HCT116 (cell line): ENCODE results near the gene RPL19.

ENCODE experiments used
- CTCF ChIP-seq, 3 experiments: fragments of 200-600 bp in 1 of 3; sonication (generic) in 1 of 3; IDR thresholded peaks in 2 of 3; conservative IDR thresholded peaks in 1 of 3; 2 replicates each; pipeline ENCODE4 v1.5.1; 2012 to 2017; ENCODE audit warnings: low read depth in 2 of 3, low read length in 2 of 3, antibody characterized with exemption in 1 of 3, borderline replicate concordance in 1 of 3, control low read depth in 1 of 3, mild to moderate bottlenecking in 1 of 3, mixed read lengths in 1 of 3, mixed run types in 1 of 3, moderate library complexity in 1 of 3; ENCODE audit not compliant: insufficient read depth in 1 of 3
- MAX ChIP-seq: IDR thresholded peaks from 2 replicates; pipeline ENCODE4 v1.6.1; 2012
- POLR2A ChIP-seq: IDR thresholded peaks from 2 replicates; pipeline ENCODE4 v1.7.0; 2011; ENCODE audit warnings: borderline replicate concordance; ENCODE audit not compliant: insufficient read depth, insufficient read length; ENCODE audit errors: extremely low read depth
- POLR2AphosphoS5 ChIP-seq: IDR thresholded peaks from 2 replicates; pipeline ENCODE4 v1.6.1; 2011; ENCODE audit warnings: mild to moderate bottlenecking, low read depth, low read length, moderate library complexity
- REST ChIP-seq: IDR thresholded peaks from 2 replicates; pipeline ENCODE4 v1.6.1; 2012; ENCODE audit warnings: low read depth
- SP1 ChIP-seq: IDR thresholded peaks from 2 replicates; pipeline ENCODE4 v1.6.1; 2012; ENCODE audit warnings: low read depth
- ZBTB33 ChIP-seq: IDR thresholded peaks from 2 replicates; pipeline ENCODE4 v1.6.1; 2011; ENCODE audit warnings: mild to moderate bottlenecking, low read length, moderate library complexity; ENCODE audit not compliant: insufficient replicate concordance; ENCODE audit errors: extremely low read depth
- ZNF274 ChIP-seq: fragments of 200-500 bp; sonication (Bioruptor generic); IDR thresholded peaks from 2 replicates; pipeline ENCODE4 v1.6.1; 2014; ENCODE audit warnings: mild to moderate bottlenecking, low read depth, low read length, inconsistent platforms

- no peak for TF ChIP-seq CTCF (IDR thresholded peaks at IDR 0.05 in 2 of 3, conservative IDR thresholded peaks at IDR 0.05 in 1 of 3; ENCODE audit: borderline replicate concordance in 1 of 3, insufficient read depth in 1 of 3, low read depth in 2 of 3, low read length in 2 of 3)
- no peak for TF ChIP-seq ZBTB33
- no peak for TF ChIP-seq ZNF274
- TF ChIP-seq SP1, result no peak
- no peak for TF ChIP-seq MAX
- TF ChIP-seq POLR2A, result no peak
- TF ChIP-seq POLR2AphosphoS5, result peak; percentile 48
- no peak for TF ChIP-seq REST
Observed at GRCh38 chr17:39238311-39238972, 38.4 kb downstream of the RPL19 start.
